Esophagus (tissue), 2 donors: ENCODE data around the gene RNF11. TPM values are rescaled to one million over a fixed set of nuclear protein-coding genes. Genes with fewer than 3 reads are reported as not detected.
"Not testable (repeated sequence)": the region's sequence is repeated elsewhere in the genome, so short reads cannot be mapped to it uniquely, and the experiment has no call there.

Experiments used
- H3K27ac ChIP-seq, 2 donors: one replicate each; pipeline ENCODE4 v1.5.1; 2013; ENCODE audit warnings: low read depth in 2 of 2, mild to moderate bottlenecking in 2 of 2, inconsistent platforms in 1 of 2, low read length in 1 of 2, moderate library complexity in 1 of 2
- H3K27me3 ChIP-seq, 2 donors: one replicate each; pipeline ENCODE4 v1.6.1; 2013; ENCODE audit warnings: low read length in 2 of 2, control low read depth in 1 of 2, mild to moderate bottlenecking in 1 of 2; ENCODE audit not compliant: insufficient read depth in 2 of 2, control insufficient read depth in 1 of 2
- H3K36me3 ChIP-seq, 2 donors: one replicate each; pipeline ENCODE4 v1.6.1; 2013; ENCODE audit warnings: low read length in 1 of 2; ENCODE audit not compliant: control insufficient read depth in 2 of 2, insufficient read depth in 2 of 2
- H3K4me1 ChIP-seq, 2 donors: one replicate each; pipeline ENCODE4 v1.6.1; 2013; ENCODE audit warnings: low read length in 1 of 2; ENCODE audit not compliant: control insufficient read depth in 2 of 2, insufficient read depth in 2 of 2
- H3K4me3 ChIP-seq, 2 donors: one replicate each; pipeline ENCODE4 v1.5.1; 2013; ENCODE audit warnings: low read length in 2 of 2, mild to moderate bottlenecking in 2 of 2, low read depth in 1 of 2, moderate library complexity in 1 of 2
- H3K9me3 ChIP-seq, 2 donors: one replicate each; pipeline ENCODE4 v1.6.1; 2013; ENCODE audit warnings: mild to moderate bottlenecking in 2 of 2, low read depth in 1 of 2, low read length in 1 of 2, moderate library complexity in 1 of 2; ENCODE audit not compliant: control insufficient read depth in 2 of 2, insufficient read depth in 1 of 2
- WGBS, 2 donors: extraction: QIAGEN DNeasy Blood & Tissue Kit; methylation state at CpG; one replicate each; pipeline ENCODE4 v1.1.7; 2013; 5-methylcytosine and 5-hydroxymethylcytosine counted together
- polyA plus RNA-seq, 2 donors: library from polyadenylated mRNA; stranded (reverse); fragments of 200-250 nt; gene quantifications; one replicate each; pipeline ENCODE4 v1.2.3, GENCODE V29; 2013
- donor health status: healthy with polysubstance abuse.
- donor health status: Bipolar disorder and iron deficiency.

Gene RNF11
- polyA plus RNA-seq, 2 donors: 66.7 to 80.9 TPM

GRCh38 chr1:51237351-51238033 is 1.4 kb downstream of the RNF11 start:
- H3K4me1 ChIP-seq: peaks cover 0 to 6% of the 10 kb centered on the region in 2 donors
- H3K4me3 ChIP-seq: peak overlapping the region; percentile 88 to 97
- H3K27me3 ChIP-seq: no peaks in the 10 kb centered on the region
- H3K9me3 ChIP-seq: no peaks in the 10 kb centered on the region
- H3K36me3 ChIP-seq: peaks cover 0 to 3% of the 10 kb centered on the region in 2 donors
- H3K27ac ChIP-seq: peak overlapping the region; percentile 99 to 100
- 3 to 6% methylated on average over 9 of the region's 9 CpGs for WGBS, 2 donors

- whole genome bisulfite sequencing, 2 donors: 14 to 18% methylated on average over 7 of the region's 7 CpGs
- H3K27ac ChIP-seq: peak overlapping the region; percentile 68 to 92
- H3K27me3 ChIP-seq: no peaks in the 10 kb centered on the region
- H3K4me3 ChIP-seq: peak overlapping the region; percentile 38 to 88
- H3K9me3 ChIP-seq: no peaks in the 10 kb centered on the region
- H3K4me1 ChIP-seq: peaks cover 0 to 6% of the 10 kb centered on the region in 2 donors
- peaks cover 0 to 3% of the 10 kb centered on the region in 2 donors for H3K36me3 ChIP-seq
These were observed 1.9 kb downstream of the RNF11 start for GRCh38 chr1:51238034-51238403.

GRCh38 chr1:51240084-51240483 is 4.0 kb downstream of the RNF11 start:
- WGBS, 2 donors: 45 to 74% methylated on average over 2 of the region's 2 CpGs
- H3K27ac ChIP-seq: no peak overlapping the region

GRCh38 chr1:51241119-51241518 is 5.0 kb downstream of the RNF11 start:
- WGBS, 2 donors: 38 to 56% methylated on average over 1 of the region's 1 CpG
- Histone ChIP-seq H3K27ac (no peak overlapping the region), H3K9me3 (no peaks in the 10 kb centered on the region), H3K27me3 (no peaks in the 10 kb centered on the region), H3K36me3 (peaks cover 0 to 3% of the 10 kb centered on the region in 2 donors), H3K4me1 (peaks cover 0 to 4% of the 10 kb centered on the region in 2 donors), H3K4me3 (no peak overlapping the region)

More at GRCh38 chr1:51240084-51240483, 4.0 kb downstream of the RNF11 start:
- no peak overlapping the region for H3K4me3 ChIP-seq
- peaks cover 0 to 3% of the 10 kb centered on the region in 2 donors for H3K36me3 ChIP-seq
- H3K27me3 ChIP-seq: no peaks in the 10 kb centered on the region
- H3K9me3 ChIP-seq: no peaks in the 10 kb centered on the region
- H3K4me1 ChIP-seq: peaks cover 0 to 4% of the 10 kb centered on the region in 2 donors

GRCh38 chr1:51242546-51242945 is 6.5 kb downstream of the RNF11 start:
- no peak overlapping the region for H3K27ac ChIP-seq
- H3K9me3 ChIP-seq: no peaks in the 10 kb centered on the region
- WGBS, 2 donors: 78 to 85% methylated on average over 4 of the region's 4 CpGs
- peaks cover 0 to 3% of the 10 kb centered on the region in 2 donors for H3K36me3 ChIP-seq
- H3K4me3 ChIP-seq: no peak overlapping the region
- no peaks in the 10 kb centered on the region for H3K27me3 ChIP-seq
- H3K4me1 ChIP-seq: peaks cover 0 to 4% of the 10 kb centered on the region in 2 donors

GRCh38 chr1:51247022-51247421 is 10.9 kb downstream of the RNF11 start:
- whole genome bisulfite sequencing, 2 donors: 79 to 93% methylated on average over 2 of the region's 2 CpGs
- Histone ChIP-seq H3K27me3 (no peaks in the 10 kb centered on the region), H3K4me1 (no peaks in the 10 kb centered on the region), H3K9me3 (no peaks in the 10 kb centered on the region), H3K27ac (no peak overlapping the region), H3K36me3 (no peaks in the 10 kb centered on the region), H3K4me3 (no peak overlapping the region)

GRCh38 chr1:51247499-51247898 is 11.4 kb downstream of the RNF11 start:
- no peaks in the 10 kb centered on the region for H3K9me3 ChIP-seq
- no peak overlapping the region for H3K27ac ChIP-seq
- no peaks in the 10 kb centered on the region for H3K27me3 ChIP-seq
- no peaks in the 10 kb centered on the region for H3K4me1 ChIP-seq
- H3K4me3 ChIP-seq: no peak overlapping the region
- H3K36me3 ChIP-seq: no peaks in the 10 kb centered on the region
- 53 to 64% methylated on average over 1 of the region's 1 CpG for WGBS, 2 donors

- no peak overlapping the region for H3K4me3 ChIP-seq
- H3K27ac ChIP-seq: no peak overlapping the region
- H3K9me3 ChIP-seq: no peaks in the 10 kb centered on the region
- H3K27me3 ChIP-seq: no peaks in the 10 kb centered on the region
- H3K4me1 ChIP-seq: no peaks in the 10 kb centered on the region
- WGBS, 2 donors: 93 to 96% methylated on average over 1 of the region's 1 CpG
- H3K36me3 ChIP-seq: no peaks in the 10 kb centered on the region
These were observed 13.4 kb downstream of the RNF11 start for GRCh38 chr1:51249445-51249844.

GRCh38 chr1:51250729-51251128 is 14.7 kb downstream of the RNF11 start:
- H3K9me3 ChIP-seq, H3K4me3 ChIP-seq, H3K36me3 ChIP-seq, H3K27ac ChIP-seq, H3K27me3 ChIP-seq, H3K4me1 ChIP-seq: not testable (repeated sequence)
- 96 to 99% methylated on average over 14 of the region's 14 CpGs for WGBS, 2 donors

GRCh38 chr1:51251165-51251564 is 15.1 kb downstream of the RNF11 start:
- H3K9me3 ChIP-seq, H3K4me1 ChIP-seq, H3K36me3 ChIP-seq, H3K27me3 ChIP-seq, H3K27ac ChIP-seq, H3K4me3 ChIP-seq: not testable (repeated sequence)
- 98% methylated on average over 20 of the region's 20 CpGs for WGBS, 2 donors
